ENCODE results near the gene CRADD. TPM values are rescaled to one million over a fixed set of nuclear protein-coding genes. Genes with fewer than 3 reads are reported as not detected.
A peak's percentile ranks its signal among the peaks of the same experiment; 100 is the strongest.

CRADD gene
- polyA plus RNA-seq, 3 donors from 2014 or later: 24.2 to 30.1 (median 25.8) TPM

DNA sequence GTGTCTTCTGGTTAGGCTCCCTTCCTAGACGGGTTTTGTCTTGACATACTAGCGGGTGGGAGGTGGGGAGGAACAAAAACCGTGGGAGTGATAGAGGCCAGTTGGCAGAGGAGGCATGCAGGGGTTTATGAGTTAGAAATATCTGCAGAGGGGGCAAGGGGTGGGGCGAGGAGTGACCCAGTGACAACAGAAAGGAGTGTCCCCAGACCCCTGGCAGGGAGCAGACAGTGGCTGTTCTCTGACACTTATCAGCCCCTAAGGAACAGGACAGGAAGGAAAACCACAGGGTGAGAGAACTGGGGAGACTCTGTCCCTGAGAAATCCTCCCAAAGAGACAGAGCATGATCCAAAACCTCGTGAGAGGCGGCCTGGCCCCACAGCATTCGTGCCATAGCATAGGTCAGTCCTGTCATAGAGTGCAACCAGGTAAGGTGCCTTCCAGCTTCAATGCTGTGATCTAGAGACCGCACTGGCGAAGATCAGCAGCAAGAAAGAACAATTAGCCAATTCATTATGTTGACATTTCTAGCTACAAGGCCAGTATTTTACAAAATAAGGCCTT is 141.4 kb downstream of the CRADD start:
- Mint-ChIP-seq H3K36me3 (peaks cover 5 to 20% (median 9%) of the 10 kb centered on the region in 3 donors), H3K4me3 (no peak overlapping the region), H3K27me3 (ENCODE audit: low read depth in 3 of 3) (peaks cover 0 to 2% (median 0%) of the 10 kb centered on the region in 3 donors), H3K27ac (no peak overlapping the region), H3K4me1 (peaks cover 0 to 3% of the 10 kb centered on the region in 2 donors), H3K9me3 (no peaks in the 10 kb centered on the region)
- DNase-seq: no peak

DNA sequence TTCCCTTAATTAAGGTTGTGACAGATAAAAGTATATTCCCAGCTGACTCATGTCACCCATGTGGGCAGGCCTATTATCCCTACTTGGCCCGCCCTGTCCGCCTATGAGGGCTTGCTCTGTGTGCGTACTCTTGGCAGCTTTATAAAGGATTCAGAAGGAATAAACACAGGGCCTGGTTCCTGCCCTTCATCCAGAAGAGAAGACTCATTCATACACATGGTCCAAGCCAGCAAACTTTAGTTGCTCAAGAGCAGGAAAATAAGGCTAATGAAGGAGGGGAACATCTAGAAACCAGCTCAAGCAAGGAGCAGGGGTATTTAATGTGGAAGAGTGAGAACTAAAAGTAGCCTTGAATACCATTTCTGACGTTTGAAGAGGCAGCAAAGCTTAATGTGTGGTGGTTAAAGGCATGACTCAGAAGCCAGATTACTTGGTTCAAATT is 141.9 kb downstream of the CRADD start:
- Mint-ChIP-seq H3K27me3 (ENCODE audit: low read depth in 3 of 3) (peaks cover 0 to 2% (median 0%) of the 10 kb centered on the region in 3 donors), H3K4me3 (no peak overlapping the region), H3K9me3 (no peaks in the 10 kb centered on the region), H3K27ac (peak overlapping the region in 1 of 6 donors; percentile 76), H3K4me1 (peaks cover 0 to 3% of the 10 kb centered on the region in 2 donors), H3K36me3 (peaks cover 5 to 20% (median 9%) of the 10 kb centered on the region in 3 donors)
- DNase-seq: no peak

DNA sequence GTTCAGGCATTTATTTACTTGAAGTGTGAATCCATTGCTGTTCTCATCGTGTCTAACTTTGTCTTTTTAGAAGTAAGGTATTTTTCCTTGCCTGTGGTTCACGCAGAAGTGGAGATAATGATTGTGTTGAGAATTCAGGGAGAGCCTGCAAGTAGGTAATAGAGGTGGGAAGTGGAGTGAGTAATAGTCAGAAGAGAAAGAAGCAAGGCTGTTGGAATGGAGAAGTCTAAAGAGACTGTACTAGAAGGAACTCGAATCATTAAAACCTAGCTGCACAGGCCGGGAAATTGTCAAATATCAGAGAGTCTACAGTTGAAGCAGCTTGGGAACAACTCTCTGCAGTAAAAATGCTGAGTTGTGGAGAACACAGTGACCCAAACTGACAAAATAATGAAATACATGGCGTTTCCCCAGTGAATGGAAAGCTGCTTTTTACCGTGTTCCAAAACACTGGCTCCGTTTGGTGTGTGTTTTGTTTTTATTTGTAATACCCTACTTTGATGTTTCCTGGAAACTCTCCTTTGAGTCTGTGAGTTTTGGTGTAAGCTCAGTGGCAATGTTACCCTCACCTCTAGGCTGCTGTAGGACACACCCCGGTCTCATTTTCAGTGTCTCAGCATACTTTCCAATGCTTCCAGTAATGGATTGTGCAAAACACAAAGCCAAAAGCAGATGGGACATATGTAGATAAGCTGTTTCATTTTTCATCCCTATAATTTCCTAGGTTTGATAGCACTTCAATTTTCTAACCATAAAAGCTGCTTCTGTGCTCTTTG is 146.6 kb downstream of the CRADD start:
- no peaks in the 10 kb centered on the region for H3K9me3 Mint-ChIP-seq
- peaks cover 0 to 1% (median 0%) of the 10 kb centered on the region in 3 donors for H3K27me3 Mint-ChIP-seq (ENCODE audit: low read depth in 3 of 3)
- H3K36me3 Mint-ChIP-seq: peaks cover 4 to 20% (median 5%) of the 10 kb centered on the region in 3 donors
- no peak overlapping the region for H3K27ac Mint-ChIP-seq
- H3K4me1 Mint-ChIP-seq: no peaks in the 10 kb centered on the region
- no peak overlapping the region for H3K4me3 Mint-ChIP-seq
- DNase-seq: no peak

DNA sequence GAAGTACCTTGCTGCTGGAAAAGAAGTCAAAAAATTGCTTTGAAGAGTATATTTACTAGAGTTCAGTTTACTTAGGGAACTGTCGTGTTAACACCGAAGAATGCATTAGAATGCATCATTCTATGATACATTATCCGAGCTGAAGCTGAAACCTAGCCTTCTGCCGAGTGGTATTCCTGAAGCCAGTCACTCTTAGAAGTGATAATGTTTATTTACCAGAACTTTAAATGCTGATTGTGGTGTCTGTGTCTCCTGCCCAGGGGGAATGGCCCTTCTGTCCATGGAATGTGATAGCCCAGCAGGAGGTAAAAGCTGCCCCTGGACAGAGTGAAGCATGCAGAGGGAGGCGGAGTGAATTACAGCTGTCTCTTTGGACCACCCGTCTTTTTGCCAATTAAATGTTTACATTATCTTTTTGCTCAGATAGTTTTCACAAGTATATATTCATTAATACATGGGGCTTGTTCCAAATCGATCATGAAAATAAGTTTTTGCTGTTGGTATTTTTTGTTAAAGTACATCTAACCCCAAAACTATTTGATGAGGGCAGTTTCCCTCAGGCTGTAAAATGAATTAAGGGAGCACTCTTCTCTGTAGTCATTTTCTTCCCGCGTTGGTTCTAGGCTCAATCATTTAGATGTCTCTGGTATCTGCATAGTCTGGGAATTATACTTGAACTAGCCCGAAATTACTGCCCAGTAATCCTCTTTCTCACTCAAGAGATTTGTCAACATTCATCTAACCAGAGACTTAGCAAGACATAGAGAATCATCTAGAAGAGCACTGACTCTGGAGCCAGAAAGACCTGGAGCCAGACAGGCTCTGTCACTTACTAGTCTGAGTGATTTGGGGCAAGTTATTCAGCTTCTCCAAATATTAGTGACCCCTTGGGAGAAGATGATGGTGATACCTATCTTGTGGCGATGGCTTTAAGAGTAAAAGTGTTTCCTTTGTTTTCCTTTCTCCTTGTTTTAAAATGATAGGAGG is 147.6 kb downstream of the CRADD start:
- Mint-ChIP-seq H3K9me3 (no peaks in the 10 kb centered on the region), H3K4me1 (no peaks in the 10 kb centered on the region), H3K4me3 (no peak overlapping the region), H3K27me3 (ENCODE audit: low read depth in 3 of 3) (peaks cover 0 to 3% (median 0%) of the 10 kb centered on the region in 3 donors), H3K27ac (no peak overlapping the region), H3K36me3 (peaks cover 3 to 18% (median 4%) of the 10 kb centered on the region in 3 donors)
- DNase-seq: no peak

DNA sequence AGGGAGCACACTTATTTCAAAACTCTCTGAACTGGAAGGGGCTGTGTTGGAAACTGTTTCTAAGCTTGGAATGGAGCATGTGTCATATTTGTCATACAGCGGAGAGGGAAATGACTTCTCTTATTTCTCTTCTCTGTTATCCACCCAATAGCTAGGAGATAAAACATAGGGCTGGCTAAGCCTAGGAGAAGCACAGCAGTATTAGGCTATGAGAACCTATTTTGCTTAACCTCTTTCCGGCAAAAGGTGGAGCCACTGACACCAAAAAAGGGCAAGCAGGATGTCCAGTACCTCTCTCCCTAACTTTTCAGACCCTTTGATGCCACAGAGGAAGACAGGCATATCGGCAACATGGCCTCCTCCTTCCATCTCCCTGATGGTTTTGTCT is 148.3 kb downstream of the CRADD start:
- Mint-ChIP-seq H3K36me3 (peaks cover 0 to 15% (median 4%) of the 10 kb centered on the region in 3 donors), H3K9me3 (no peaks in the 10 kb centered on the region), H3K27me3 (ENCODE audit: low read depth in 3 of 3) (peaks cover 0 to 3% (median 0%) of the 10 kb centered on the region in 3 donors), H3K4me3 (no peak overlapping the region), H3K27ac (no peak overlapping the region), H3K4me1 (no peaks in the 10 kb centered on the region)
- DNase-seq: no peak

DNA sequence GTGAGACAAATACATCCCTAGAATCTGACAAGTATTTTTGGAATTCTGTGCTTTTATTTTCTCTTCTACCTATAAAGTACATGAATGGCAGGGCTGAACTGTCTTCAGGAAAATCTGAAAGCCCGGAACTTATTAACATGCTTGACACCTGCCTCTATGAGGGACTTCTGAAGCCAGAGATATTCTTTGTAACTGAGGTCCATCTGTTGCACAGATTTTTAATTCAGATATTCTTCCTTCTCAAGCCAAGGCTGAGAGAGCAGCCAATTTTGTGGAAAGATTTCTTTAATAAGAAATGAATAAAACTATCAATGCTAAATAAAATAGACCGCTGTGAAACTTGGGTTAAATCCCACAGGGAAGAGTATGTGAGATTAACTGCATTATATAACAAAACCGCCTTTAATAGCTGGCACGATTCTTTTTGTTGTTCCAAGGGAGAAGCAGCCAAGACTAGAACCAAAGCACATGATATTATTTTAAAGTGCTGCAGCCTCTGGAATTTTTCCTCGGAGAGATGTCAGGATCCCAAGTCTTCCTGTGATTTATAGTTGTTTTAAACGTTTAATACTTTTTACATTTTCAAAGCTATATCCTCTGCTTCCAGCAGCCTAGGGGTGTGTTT is 148.9 kb downstream of the CRADD start:
- DNase-seq: no peak
- Mint-ChIP-seq H3K27ac (no peak overlapping the region), H3K4me1 (no peaks in the 10 kb centered on the region), H3K4me3 (no peak overlapping the region), H3K9me3 (no peaks in the 10 kb centered on the region), H3K36me3 (peaks cover 0 to 12% (median 4%) of the 10 kb centered on the region in 3 donors), H3K27me3 (ENCODE audit: low read depth in 3 of 3) (peaks cover 0 to 3% (median 0%) of the 10 kb centered on the region in 3 donors)

DNA sequence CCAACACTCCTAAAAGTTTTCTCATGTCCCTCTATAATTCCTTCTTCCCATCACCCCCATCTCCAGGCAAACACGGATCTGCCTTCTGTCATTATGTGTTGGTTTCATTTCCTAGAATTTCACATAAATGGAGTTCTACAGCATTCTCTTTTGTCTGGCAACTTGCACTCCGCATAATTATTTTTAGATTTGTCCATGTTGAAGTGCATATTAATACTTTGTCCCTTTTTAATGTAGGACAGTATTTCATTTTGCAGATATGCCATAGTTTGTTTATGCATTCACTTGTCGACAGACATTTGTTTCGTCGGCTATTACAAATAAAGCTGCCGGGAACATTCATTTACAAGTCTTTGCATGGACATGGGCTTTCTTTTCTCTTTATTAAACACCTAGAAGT is 150.0 kb downstream of the CRADD start:
- Mint-ChIP-seq H3K27me3 (ENCODE audit: low read depth in 3 of 3) (peaks cover 0 to 3% (median 0%) of the 10 kb centered on the region in 3 donors), H3K36me3 (peaks cover 0 to 5% (median 0%) of the 10 kb centered on the region in 3 donors), H3K27ac (no peak overlapping the region), H3K4me3 (no peak overlapping the region), H3K9me3 (no peaks in the 10 kb centered on the region), H3K4me1 (no peaks in the 10 kb centered on the region)
- DNase-seq: no peak

DNA sequence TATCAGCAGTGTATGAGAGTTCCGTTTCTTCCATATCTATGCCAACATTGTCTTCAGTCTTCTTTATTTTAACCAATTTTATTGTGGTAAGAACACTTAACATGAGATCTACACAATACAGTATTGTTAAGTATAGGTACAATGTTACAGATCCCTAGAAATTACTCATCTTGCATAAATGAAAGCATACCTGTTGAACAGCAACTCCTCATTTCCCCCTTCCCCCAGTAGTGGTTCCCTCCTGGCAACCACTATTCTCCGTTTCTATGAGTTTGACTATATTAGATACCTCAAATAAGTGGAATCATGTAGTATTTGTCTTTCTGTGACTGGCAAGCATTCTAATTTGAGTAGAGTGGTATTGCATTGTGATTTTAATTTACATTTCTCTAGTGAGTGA is 150.5 kb downstream of the CRADD start:
- Mint-ChIP-seq H3K4me1 (no peaks in the 10 kb centered on the region), H3K36me3 (peaks cover 0 to under 1% (median 0%) of the 10 kb centered on the region in 3 donors), H3K9me3 (no peaks in the 10 kb centered on the region), H3K4me3 (no peak overlapping the region), H3K27ac (no peak overlapping the region), H3K27me3 (ENCODE audit: low read depth in 3 of 3) (peaks cover 0 to 3% (median 0%) of the 10 kb centered on the region in 3 donors)
- DNase-seq: no peak

DNA sequence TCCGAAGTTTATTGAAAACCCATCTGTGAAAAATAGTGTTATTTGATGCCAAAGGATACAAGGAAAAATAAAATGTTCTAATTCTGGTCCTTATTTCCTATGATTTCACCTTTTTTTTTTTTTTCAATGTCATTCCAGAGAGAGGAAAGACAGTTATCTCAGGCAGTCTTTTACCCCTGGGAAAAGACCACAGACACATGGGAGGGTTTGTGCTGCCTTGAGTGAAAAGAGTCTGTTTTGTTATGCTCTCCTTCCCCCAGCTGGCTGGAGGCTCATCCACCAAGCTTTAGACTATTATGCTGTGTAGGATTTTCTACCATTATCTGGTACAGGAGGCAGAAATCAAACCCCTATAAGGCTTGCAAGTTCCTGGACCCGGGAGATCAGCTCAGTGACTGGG is 151.8 kb downstream of the CRADD start:
- DNase-seq: no peak
- Mint-ChIP-seq H3K4me3 (no peak overlapping the region), H3K27me3 (ENCODE audit: low read depth in 3 of 3) (peaks cover 0 to 3% (median 0%) of the 10 kb centered on the region in 3 donors), H3K4me1 (no peaks in the 10 kb centered on the region), H3K27ac (no peak overlapping the region), H3K36me3 (peaks cover 0 to 3% (median 0%) of the 10 kb centered on the region in 3 donors), H3K9me3 (no peaks in the 10 kb centered on the region)

DNA sequence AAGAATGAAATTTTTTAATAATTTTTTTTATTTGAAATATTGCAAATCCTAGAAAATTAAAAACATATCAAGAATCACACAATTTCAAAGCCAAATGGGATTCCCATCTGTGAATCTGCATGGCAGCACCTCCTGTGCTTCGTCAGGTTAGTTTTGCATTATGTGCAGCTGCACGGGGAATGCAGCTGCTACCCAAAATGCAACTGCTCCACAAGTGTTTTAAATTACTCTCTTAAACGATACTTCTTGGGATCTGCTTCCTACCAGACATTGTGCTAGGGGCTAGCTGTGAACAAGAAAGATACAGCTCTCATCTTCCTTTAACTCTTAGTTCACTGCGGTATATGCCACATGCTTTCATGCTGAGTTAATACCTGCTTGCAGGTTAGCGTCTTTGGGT is 154.2 kb downstream of the CRADD start:
- Mint-ChIP-seq H3K27me3 (ENCODE audit: low read depth in 3 of 3) (peaks cover 0 to 3% (median 0%) of the 10 kb centered on the region in 3 donors), H3K36me3 (peaks cover 0 to 3% (median 0%) of the 10 kb centered on the region in 3 donors), H3K27ac (no peak overlapping the region), H3K4me3 (no peak overlapping the region), H3K9me3 (no peaks in the 10 kb centered on the region), H3K4me1 (no peaks in the 10 kb centered on the region)
- DNase-seq: no peak

DNA sequence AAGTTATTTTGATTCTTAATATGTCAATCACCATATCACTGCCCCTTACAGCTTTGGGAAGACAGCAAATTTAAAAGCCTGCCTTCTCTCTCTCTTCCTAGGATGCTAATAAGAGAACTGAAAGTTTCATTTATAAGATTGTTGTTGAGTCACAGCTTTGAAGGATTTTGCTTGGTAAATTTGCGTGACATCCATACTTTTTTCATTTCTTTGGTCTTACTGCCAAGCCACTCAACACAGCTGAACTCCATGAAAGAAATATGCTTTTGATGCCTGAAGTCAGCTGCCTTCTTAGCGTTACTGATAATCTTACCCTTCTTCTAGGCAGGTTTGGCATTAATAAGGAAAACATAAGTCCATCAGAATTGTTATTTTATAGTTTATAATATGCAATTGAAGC is 155.0 kb downstream of the CRADD start:
- Mint-ChIP-seq H3K36me3 (peaks cover 0 to 3% (median 3%) of the 10 kb centered on the region in 3 donors), H3K27me3 (ENCODE audit: low read depth in 3 of 3) (peaks cover 0 to 2% (median 0%) of the 10 kb centered on the region in 3 donors)

DNA sequence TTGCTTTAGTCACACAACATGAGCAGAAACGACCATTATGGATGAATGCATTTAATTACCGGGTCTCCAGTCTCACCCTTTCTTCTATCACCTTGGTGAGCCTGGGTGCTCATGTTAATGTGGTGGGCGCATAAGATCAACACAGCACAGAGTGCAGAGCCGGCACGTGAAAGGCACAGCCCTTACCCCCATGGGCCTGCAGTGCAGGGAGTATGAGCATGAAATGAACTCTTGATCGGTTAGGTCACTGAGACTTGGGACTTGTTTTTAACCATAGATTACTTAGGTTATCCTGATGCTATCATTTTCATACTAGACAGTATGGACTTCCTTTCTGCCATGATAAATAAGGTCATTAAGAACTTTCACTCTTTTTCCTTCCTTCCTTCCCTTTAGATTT is 156.8 kb downstream of the CRADD start:
- Mint-ChIP-seq H3K4me3 (no peak overlapping the region), H3K36me3 (peaks cover 1 to 6% (median 3%) of the 10 kb centered on the region in 3 donors), H3K27me3 (ENCODE audit: low read depth in 3 of 3) (peaks cover 0 to 2% (median 1%) of the 10 kb centered on the region in 3 donors), H3K4me1 (no peaks in the 10 kb centered on the region), H3K9me3 (no peaks in the 10 kb centered on the region), H3K27ac (peak overlapping the region in 1 of 6 donors; percentile 2)
- no peak for DNase-seq

More for the DNA sequence above, 155.0 kb downstream of the CRADD start:
- DNase-seq: no peak
- Mint-ChIP-seq H3K27ac (no peak overlapping the region), H3K4me1 (no peaks in the 10 kb centered on the region), H3K4me3 (no peak overlapping the region), H3K9me3 (no peaks in the 10 kb centered on the region)

DNA sequence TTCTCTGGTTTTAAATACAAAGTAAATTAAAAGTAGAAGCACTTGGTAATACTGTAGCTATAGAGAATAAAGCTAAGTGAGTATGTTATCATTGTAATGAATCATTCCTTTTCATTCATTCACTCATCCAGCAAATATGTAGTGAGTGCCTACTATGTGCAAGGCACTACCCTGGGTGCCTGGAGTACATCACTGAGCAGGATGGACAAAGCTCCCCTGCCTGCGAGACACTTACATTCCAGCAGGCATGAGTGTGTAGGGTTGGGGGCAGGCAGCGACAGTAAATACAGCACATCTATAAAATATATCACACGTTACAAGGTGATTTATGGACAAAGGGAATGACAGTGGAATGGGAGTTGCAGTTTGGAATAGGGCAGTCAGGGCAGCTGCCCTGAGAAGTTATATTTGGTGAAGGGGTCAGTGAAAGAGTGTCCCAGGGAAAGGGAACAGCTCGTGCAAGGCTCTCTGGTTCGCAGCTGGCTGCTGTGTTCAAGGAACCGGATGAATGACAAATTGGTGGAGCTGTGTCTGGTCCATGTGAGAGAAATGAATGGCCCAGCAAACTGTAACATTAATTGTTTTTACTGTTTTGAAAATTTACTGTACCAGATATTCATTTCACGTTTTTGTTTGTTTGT is 159.6 kb downstream of the CRADD start:
- no peak overlapping the region for H3K4me3 Mint-ChIP-seq
- no peaks in the 10 kb centered on the region for H3K4me1 Mint-ChIP-seq
- peak overlapping the region in 1 of 6 donors; percentile 37 for H3K27ac Mint-ChIP-seq

More for the DNA sequence above, 159.6 kb downstream of the CRADD start:
- DNase-seq: no peak
- Mint-ChIP-seq H3K36me3 (peaks cover 8 to 12% (median 11%) of the 10 kb centered on the region in 3 donors), H3K27me3 (ENCODE audit: low read depth in 3 of 3) (peaks cover 0 to 1% (median 0%) of the 10 kb centered on the region in 3 donors), H3K9me3 (no peaks in the 10 kb centered on the region)
